ENCODE results near the gene MFAP1.

GRCh38 chr15:43852607-43853006 lies 28.1 kb upstream of the MFAP1 start:
- TF ChIP-seq EP300 (IDR thresholded peaks at IDR 0.05) (no peak), POLR2AphosphoS5 (IDR thresholded peaks at IDR 0.05) (no peak)
